HG02970 (cell line): Measurements from ENCODE around the gene SLC7A4.

Experiments used
- ATAC-seq: cut with Tn5 transposase; IDR thresholded peaks from one replicate; pipeline ENCODE4 v1.9.1; 2021; ENCODE audit warnings: mild to moderate bottlenecking, moderate library complexity, moderate number of reproducible peaks; ENCODE audit not compliant: unreplicated experiment, low FRiP score

SLC7A4 gene

GRCh38 chr22:21000207-21000986 lies 32.0 kb downstream of the SLC7A4 start:
- ATAC-seq, result no peak

- no peak for ATAC-seq
Measured at GRCh38 chr22:20999350-21000206, 32.8 kb downstream of the SLC7A4 start.

- no peak for ATAC-seq
Measured at GRCh38 chr22:20998411-20999336, 33.7 kb downstream of the SLC7A4 start.

GRCh38 chr22:20997536-20998257 lies 34.7 kb downstream of the SLC7A4 start:
- no peak for ATAC-seq

GRCh38 chr22:20996598-20997535 lies 35.5 kb downstream of the SLC7A4 start:
- ATAC-seq, result no peak

GRCh38 chr22:20996031-20996410 lies 36.3 kb downstream of the SLC7A4 start:
- no peak for ATAC-seq

- ATAC-seq, result no peak
Measured at GRCh38 chr22:20995329-20996030, 36.9 kb downstream of the SLC7A4 start.

- no peak for ATAC-seq
Measured at GRCh38 chr22:20994902-20995241, 37.5 kb downstream of the SLC7A4 start.

GRCh38 chr22:20994128-20994901 lies 38.0 kb downstream of the SLC7A4 start:
- ATAC-seq, result no peak

GRCh38 chr22:20993304-20994127 lies 38.8 kb downstream of the SLC7A4 start:
- no peak for ATAC-seq

- ATAC-seq, result no peak
Measured at GRCh38 chr22:20992456-20993303, 39.7 kb downstream of the SLC7A4 start.

GRCh38 chr22:20992056-20992442 lies 40.3 kb downstream of the SLC7A4 start:
- no peak for ATAC-seq

- ATAC-seq, result no peak
Measured at GRCh38 chr22:20991252-20992055, 40.9 kb downstream of the SLC7A4 start.

GRCh38 chr22:20990184-20991180 lies 41.9 kb downstream of the SLC7A4 start:
- no peak for ATAC-seq
